OCI-LY7 (cell line): ENCODE measurements around the gene RNU1-4.
"Not testable (repeated sequence)": the region's sequence is repeated elsewhere in the genome, so short reads cannot be mapped to it uniquely, and the experiment has no call there.

Experiments
- EZH2phosphoT487 ChIP-seq: fragments of 200-600 bp; sonication (generic); IDR thresholded peaks from 2 replicates; pipeline ENCODE4 v1.6.1; 2018; ENCODE audit warnings: low read depth, borderline replicate concordance, mild to moderate bottlenecking, mixed run types, antibody characterized with exemption, low read length, moderate library complexity, mixed read lengths
- TF ChIP-seq, protein P1 (sequence below): fragments of 200-600 bp; sonication (generic); conservative IDR thresholded peaks from 2 replicates; pipeline ENCODE4 v1.5.1; 2014; ENCODE audit warnings: mild to moderate bottlenecking, antibody characterized with exemption, low read length, moderate library complexity, mixed read lengths

DNA sequence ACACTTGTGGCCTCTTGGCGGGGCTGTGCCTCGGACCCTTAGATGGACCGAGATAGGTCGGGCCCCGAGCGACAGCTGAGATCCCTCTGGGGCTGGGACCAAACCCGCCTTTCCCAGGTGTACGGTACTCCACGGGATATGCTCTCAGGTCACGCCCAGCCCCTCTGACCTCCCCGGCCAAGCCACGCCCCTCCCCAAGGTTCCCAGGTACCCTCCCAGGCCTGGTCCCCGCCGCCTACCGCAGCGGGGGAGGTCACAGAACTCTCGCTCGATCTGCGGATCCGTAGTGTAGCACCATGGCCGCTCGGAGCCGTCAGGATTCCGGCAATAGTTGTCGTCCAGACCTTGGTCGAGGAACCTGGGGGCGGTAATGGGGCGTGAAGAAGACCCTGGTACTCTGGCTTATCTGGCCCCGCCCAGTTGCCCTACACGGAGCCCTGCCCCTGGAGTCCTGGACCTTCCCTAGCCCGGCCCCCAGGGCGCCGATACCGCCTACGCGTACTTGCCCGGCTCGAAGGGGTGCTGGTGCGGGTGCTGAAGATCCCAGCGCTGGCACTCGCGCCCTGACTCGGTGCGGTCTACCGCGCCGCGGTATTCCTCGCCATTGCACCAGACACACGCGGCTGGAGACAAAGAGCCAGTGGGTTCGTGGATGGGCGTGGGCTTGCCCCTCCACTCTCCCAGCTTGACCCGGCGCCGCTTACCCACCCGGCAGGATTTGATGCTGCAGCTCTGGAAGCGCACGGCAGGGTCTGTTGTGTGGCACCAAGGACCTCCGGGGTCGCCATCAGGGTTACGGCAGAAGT, 19.5 kb downstream of the RNU1-4 start:
- TF ChIP-seq, protein P1, sequence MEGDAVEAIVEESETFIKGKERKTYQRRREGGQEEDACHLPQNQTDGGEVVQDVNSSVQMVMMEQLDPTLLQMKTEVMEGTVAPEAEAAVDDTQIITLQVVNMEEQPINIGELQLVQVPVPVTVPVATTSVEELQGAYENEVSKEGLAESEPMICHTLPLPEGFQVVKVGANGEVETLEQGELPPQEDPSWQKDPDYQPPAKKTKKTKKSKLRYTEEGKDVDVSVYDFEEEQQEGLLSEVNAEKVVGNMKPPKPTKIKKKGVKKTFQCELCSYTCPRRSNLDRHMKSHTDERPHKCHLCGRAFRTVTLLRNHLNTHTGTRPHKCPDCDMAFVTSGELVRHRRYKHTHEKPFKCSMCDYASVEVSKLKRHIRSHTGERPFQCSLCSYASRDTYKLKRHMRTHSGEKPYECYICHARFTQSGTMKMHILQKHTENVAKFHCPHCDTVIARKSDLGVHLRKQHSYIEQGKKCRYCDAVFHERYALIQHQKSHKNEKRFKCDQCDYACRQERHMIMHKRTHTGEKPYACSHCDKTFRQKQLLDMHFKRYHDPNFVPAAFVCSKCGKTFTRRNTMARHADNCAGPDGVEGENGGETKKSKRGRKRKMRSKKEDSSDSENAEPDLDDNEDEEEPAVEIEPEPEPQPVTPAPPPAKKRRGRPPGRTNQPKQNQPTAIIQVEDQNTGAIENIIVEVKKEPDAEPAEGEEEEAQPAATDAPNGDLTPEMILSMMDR, result not testable (repeated sequence)
- not testable (repeated sequence) for TF ChIP-seq EZH2phosphoT487
